D721Med (cell line): ENCODE results near the gene RASSF10.

ENCODE experiments used
- DNase-seq: peaks from one replicate; pipeline ENCODE4 v3.0.0; 2011; ENCODE audit warnings: low spot score; ENCODE audit not compliant: insufficient read length
- FAIRE-seq: peaks from 2 replicates; lab custom pipeline; 2011; peaks lifted over from hg19 to GRCh38; lab: Jason Lieb, UNC
- TF ChIP-seq, protein P1 (sequence below): IDR thresholded peaks from 2 replicates; pipeline ENCODE4 v1.5.1; 2012; ENCODE audit warnings: mild to moderate bottlenecking, control low read depth; ENCODE audit not compliant: insufficient read depth; ENCODE audit errors: missing control alignments

The RASSF10 gene

DNA sequence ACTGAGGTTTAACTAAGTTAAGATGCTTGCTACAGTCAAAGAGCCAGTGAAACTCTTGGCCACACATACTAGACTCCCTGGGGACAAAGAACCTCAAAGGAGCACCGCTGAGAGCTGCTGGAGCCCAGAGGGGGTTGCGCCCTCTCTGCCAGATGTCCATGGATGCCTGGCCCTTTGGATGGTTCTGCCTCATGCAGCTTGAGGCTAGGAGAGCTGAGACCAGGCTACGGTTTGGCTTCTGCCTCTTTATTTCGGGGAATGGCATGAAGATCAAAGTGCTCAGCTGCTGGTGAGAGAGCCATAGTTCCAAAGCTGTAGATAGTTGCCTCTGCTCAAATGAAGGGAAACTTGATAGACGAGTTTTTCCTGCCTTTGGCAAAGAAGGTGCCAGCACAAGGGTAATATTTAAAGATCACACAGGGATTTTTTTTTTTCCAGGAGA, 43.0 kb downstream of the RASSF10 start:
- DNase-seq = no peak
- FAIRE-seq = no peak
- TF ChIP-seq, protein P1, sequence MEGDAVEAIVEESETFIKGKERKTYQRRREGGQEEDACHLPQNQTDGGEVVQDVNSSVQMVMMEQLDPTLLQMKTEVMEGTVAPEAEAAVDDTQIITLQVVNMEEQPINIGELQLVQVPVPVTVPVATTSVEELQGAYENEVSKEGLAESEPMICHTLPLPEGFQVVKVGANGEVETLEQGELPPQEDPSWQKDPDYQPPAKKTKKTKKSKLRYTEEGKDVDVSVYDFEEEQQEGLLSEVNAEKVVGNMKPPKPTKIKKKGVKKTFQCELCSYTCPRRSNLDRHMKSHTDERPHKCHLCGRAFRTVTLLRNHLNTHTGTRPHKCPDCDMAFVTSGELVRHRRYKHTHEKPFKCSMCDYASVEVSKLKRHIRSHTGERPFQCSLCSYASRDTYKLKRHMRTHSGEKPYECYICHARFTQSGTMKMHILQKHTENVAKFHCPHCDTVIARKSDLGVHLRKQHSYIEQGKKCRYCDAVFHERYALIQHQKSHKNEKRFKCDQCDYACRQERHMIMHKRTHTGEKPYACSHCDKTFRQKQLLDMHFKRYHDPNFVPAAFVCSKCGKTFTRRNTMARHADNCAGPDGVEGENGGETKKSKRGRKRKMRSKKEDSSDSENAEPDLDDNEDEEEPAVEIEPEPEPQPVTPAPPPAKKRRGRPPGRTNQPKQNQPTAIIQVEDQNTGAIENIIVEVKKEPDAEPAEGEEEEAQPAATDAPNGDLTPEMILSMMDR = no peak

DNA sequence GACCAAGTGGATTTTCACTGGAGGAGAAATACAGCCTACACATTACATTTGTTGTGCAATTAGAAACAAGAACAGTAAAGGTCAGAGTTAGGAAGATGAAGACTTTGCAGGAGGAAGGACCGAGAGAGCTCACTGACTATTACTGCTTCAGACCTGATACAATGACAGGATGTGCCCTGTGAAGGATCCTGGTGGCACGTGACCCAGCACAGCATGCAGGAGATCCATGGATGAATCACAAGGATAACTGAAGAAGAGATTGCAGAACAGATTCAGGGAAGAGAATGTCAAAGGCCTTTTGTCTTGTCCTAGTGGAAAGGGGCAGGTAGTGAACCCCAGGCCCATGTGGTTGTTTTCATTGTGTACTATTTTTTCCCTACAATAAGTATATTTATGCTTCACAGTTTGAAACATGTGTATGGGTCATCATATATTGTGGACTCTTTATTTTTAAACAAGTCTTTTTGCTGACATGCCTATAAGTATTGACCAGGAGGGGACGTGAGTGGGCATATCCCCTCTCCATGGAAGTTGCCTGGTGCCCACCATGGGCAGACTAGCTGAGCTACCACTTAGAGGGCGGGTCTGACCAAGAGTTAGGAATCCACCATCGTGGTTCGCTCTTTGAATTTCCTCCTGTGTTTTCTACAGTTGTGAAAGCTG, 44.3 kb downstream of the RASSF10 start:
- FAIRE-seq (no peak), DNase-seq (no peak)
- TF ChIP-seq, protein P1 = no peak

DNA sequence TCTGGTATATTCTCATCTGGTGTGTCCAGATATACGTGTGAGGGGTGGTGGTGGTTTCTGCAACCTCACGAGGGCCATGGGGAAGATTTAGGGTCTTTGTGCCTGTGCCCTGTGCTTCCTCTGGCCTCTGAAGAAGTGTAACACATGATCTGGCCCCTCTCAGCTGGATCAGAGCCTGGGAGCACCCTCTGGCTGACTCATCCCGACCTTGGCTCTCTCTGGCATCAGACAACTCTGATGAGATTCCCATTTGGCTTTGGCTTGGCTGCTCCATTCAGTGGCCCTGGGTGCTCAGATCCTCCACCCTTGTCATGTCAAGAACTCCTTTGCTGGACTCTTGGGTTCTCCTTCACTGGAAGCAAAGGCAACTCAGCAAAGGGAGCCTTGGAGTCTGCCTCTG, 45.2 kb downstream of the RASSF10 start:
- TF ChIP-seq, protein P1 = no peak
- FAIRE-seq (no peak), DNase-seq (no peak)

DNA sequence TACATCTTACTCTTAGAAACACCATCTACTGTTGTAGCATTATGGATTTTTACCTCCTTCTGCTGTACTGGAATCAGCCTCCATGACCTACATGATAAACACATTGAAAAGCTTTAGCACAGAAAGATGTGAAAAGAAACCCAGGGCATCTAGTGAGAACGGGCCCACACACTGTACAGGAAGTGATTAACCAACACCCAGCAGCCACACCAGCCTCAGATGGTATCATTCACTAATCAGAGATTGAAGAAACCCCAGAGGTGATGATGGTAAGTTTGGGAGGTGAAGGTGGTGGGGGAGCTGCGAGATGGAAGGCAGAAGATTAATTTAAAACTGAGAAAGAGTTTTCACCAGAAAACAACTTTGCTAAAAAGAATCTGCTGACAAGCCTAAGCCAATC, 46.1 kb downstream of the RASSF10 start:
- DNase-seq (no peak), FAIRE-seq (no peak)
- TF ChIP-seq, protein P1 = no peak

DNA sequence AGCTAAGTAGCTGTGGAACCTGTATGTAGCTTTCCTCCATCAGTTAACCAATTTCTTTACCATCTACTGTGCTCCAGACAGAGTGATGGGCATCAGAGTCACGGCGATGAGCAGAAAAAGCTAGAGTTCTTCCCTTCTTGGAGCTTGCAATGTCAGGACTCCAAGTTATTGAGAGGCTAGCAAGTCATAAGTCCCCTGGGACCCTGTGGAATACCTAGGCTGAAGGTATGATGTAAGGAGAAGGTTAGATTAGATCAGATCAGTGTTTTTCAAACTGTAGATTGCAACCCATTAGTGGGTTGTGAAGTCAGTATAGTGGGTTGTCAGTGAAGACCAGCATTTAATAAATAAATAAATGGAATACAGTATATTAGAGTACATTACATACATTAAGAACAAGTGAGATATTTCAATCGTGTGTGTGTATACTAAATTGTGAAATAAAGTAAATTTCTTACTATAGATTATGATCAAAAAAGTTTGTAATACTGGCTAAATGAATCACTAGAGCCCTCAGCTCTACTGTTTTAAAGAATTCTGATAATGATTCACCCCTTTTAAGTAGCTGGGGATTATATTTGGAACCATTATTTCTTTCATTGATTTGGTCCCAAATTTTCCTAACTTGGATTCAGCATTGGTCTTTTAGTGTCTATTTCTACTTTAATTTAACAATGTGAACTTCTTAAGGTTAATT, 52.3 kb downstream of the RASSF10 start:
- TF ChIP-seq, protein P1 = no peak
- no peak for FAIRE-seq
- no peak for DNase-seq
